HCT116 (cell line): ENCODE measurements around the gene SUFU. TPM values are rescaled to one million over a fixed set of nuclear protein-coding genes. Genes with fewer than 3 reads are reported as not detected.

ENCODE experiments used
- ATAC-seq: fragments of 200-7000 bp; cut with Tn5 transposase; 2 replicates; pipeline ENCODE4 v1.9.1; 2020; ENCODE audit warnings: mild to moderate bottlenecking, moderate library complexity
- BruUV-seq: library from RNA; stranded (reverse); fragments of 400-500 nt; replicated peaks from 2 replicates; lab custom pipeline; 2021; lab: Mats Ljungman, UMichigan
- CTCF ChIA-PET: fragments of 300-600 bp; sonication (Branson Sonifier 250); formaldehyde crosslinking; loops from one replicate; lab custom pipeline; 2021; ENCODE audit warnings: antibody characterized with exemption; lab: Charles Lee
- POLR2A ChIA-PET: fragments of 300-600, 350-600 bp; sonication (Branson Sonifier 250); formaldehyde crosslinking; loops from one replicate; lab custom pipeline; 2021; ENCODE audit warnings: antibody characterized with exemption; lab: Charles Lee
- RAD21 ChIA-PET, 2 experiments: fragments of 300-600 bp; sonication (Branson Sonifier 250); formaldehyde crosslinking; loops; one replicate each; lab custom pipeline; 2023; ENCODE audit warnings: low total read pairs in 2 of 2; ENCODE audit not compliant: uncharacterized antibody in 2 of 2, unreplicated experiment in 2 of 2, low non-redundant PET in 1 of 2; lab: Charles Lee
- DNase-seq: peaks from one replicate; pipeline ENCODE4 v3.0.0-alpha.2; 2010; ENCODE audit warnings: low read depth, low spot score
- H2AFZ ChIP-seq: fragments of 200-600 bp; shearing (Covaris generic), sonication (generic); 2 replicates; pipeline ENCODE4 v1.6.1; 2017; ENCODE audit warnings: low read depth, mixed run types, mixed read lengths, antibody characterized with exemption, low read length; ENCODE audit not compliant: poor library complexity, severe bottlenecking
- H3K27ac ChIP-seq: 2 replicates; pipeline ENCODE4 v1.5.1; 2012; ENCODE audit warnings: low read depth, low read length
- H3K27me3 ChIP-seq: fragments of 200-600 bp; sonication (generic); 2 replicates; pipeline ENCODE4 v1.6.1; 2016; ENCODE audit warnings: mixed run types, low read length, mixed read lengths; ENCODE audit not compliant: insufficient read depth
- H3K36me3 ChIP-seq, 2 experiments: fragments of 200-500 bp in 1 of 2; fragments of 200-600 bp in 1 of 2; sonication (Bioruptor generic) in 1 of 2; sonication (generic) in 1 of 2; 2 replicates each; pipeline versions ENCODE4 v1.5.1 to v1.6.1; 2014 to 2016; ENCODE audit warnings: low read length in 2 of 2, inconsistent platforms in 1 of 2, mixed read lengths in 1 of 2, mixed run types in 1 of 2; ENCODE audit not compliant: insufficient read depth in 2 of 2, control insufficient read depth in 1 of 2
- H3K4me1 ChIP-seq, 2 experiments: fragments of 200-600 bp in 1 of 2; sonication (generic) in 1 of 2; 2 replicates each; pipeline versions ENCODE4 v1.5.1 to v1.6.1; 2012 to 2017; ENCODE audit warnings: low read length in 2 of 2, inconsistent platforms in 1 of 2, mild to moderate bottlenecking in 1 of 2, mixed read lengths in 1 of 2, mixed run types in 1 of 2, moderate library complexity in 1 of 2; ENCODE audit not compliant: insufficient read depth in 2 of 2, control insufficient read depth in 1 of 2
- H3K4me2 ChIP-seq: fragments of 200-600 bp; sonication (generic); 2 replicates; pipeline ENCODE4 v1.6.1; 2017; ENCODE audit warnings: mixed run types, low read length, mixed read lengths
- H3K4me3 ChIP-seq, 2 experiments: fragments of 200-600 bp in 1 of 2; sonication (generic) in 1 of 2; replicated peaks in 1 of 2; 2 replicates each; pipeline ENCODE4 v1.5.1; 2011 to 2016; ENCODE audit warnings: low read length in 2 of 2, control low read depth in 1 of 2, low read depth in 1 of 2, mild to moderate bottlenecking in 1 of 2, mixed read lengths in 1 of 2, mixed run types in 1 of 2
- H3K79me2 ChIP-seq: fragments of 200-600 bp; sonication (generic); 2 replicates; pipeline ENCODE4 v1.6.1; 2017; ENCODE audit warnings: mild to moderate bottlenecking, mixed run types, low read length, moderate library complexity, mixed read lengths; ENCODE audit not compliant: insufficient read depth
- H3K9ac ChIP-seq: fragments of 200-600 bp; sonication (generic); 2 replicates; pipeline ENCODE4 v1.6.1; 2016; ENCODE audit warnings: low read length, mixed read lengths
- H3K9me2 ChIP-seq: fragments of 200-600 bp; sonication (generic), shearing (Covaris generic); 2 replicates; pipeline ENCODE4 v1.6.1; 2017; ENCODE audit warnings: mixed run types, mild to moderate bottlenecking, moderate library complexity; ENCODE audit not compliant: insufficient read depth
- H3K9me3 ChIP-seq, 2 experiments: fragments of 200-500 bp in 1 of 2; fragments of 200-600 bp in 1 of 2; sonication (Bioruptor generic) in 1 of 2; sonication (generic) in 1 of 2; 2 replicates each; pipeline ENCODE4 v1.6.1; 2014 to 2017; ENCODE audit warnings: low read length in 2 of 2, mixed read lengths in 2 of 2, inconsistent platforms in 1 of 2, low read depth in 1 of 2, mild to moderate bottlenecking in 1 of 2, mixed run types in 1 of 2, moderate library complexity in 1 of 2; ENCODE audit not compliant: control insufficient read depth in 1 of 2, insufficient read depth in 1 of 2
- H4K20me1 ChIP-seq: fragments of 200-600 bp; sonication (generic), shearing (Covaris generic); 2 replicates; pipeline ENCODE4 v1.6.1; 2017; ENCODE audit warnings: mixed run types, mild to moderate bottlenecking, moderate library complexity; ENCODE audit not compliant: insufficient read depth
- ELF1 ChIP-seq: IDR thresholded peaks from 2 replicates; pipeline ENCODE4 v1.6.1; 2012; ENCODE audit warnings: low read depth, borderline replicate concordance
- EZH2 ChIP-seq: fragments of 200-600 bp; sonication (generic); IDR thresholded peaks from 2 replicates; pipeline ENCODE4 v1.6.1; 2017; ENCODE audit warnings: antibody characterized with exemption, mixed run types
- REST ChIP-seq: IDR thresholded peaks from 2 replicates; pipeline ENCODE4 v1.6.1; 2012; ENCODE audit warnings: low read depth
- SIN3A ChIP-seq: IDR thresholded peaks from 2 replicates; pipeline ENCODE4 v1.6.1; 2012; ENCODE audit warnings: low read depth
- SRF ChIP-seq: IDR thresholded peaks from 2 replicates; pipeline ENCODE4 v1.6.1; 2012; ENCODE audit warnings: low read depth
- ZFX ChIP-seq: fragments of 450-650 bp; IDR thresholded peaks from 2 replicates; pipeline ENCODE4 v1.6.1; 2017
- ZNF274 ChIP-seq: fragments of 200-500 bp; sonication (Bioruptor generic); IDR thresholded peaks from 2 replicates; pipeline ENCODE4 v1.6.1; 2014; ENCODE audit warnings: mild to moderate bottlenecking, low read depth, low read length, inconsistent platforms
- intact Hi-C: fragments of 100-400 bp; cut with micrococcal nuclease; formaldehyde crosslinking; loops from 2 replicates; pipeline ENCODE4 v1.10.0; 2022
- total RNA-seq: library from RNA; stranded (reverse); gene quantifications from one replicate; pipeline ENCODE4 v1.2.1, GENCODE V29; 2021; ENCODE audit not compliant: unreplicated experiment

SUFU gene
- total RNA-seq, 1 experiment from 2014 or later, result 18.8 TPM

- no peak for DNase-seq
- CTCF ChIA-PET, result interaction anchor here (1.6 kb wide), 1 partner anchor 24 kb away, joined by 4 read pairs; no protein-coding TSS in a partner anchor
- Histone ChIP-seq H3K4me3 (no peak overlapping the region), H3K36me3 (peaks cover 9 to 30% of the 10 kb centered on the region in 2 experiments; a peak in 3 of 4 replicates), H2AFZ (no peak overlapping the region), H3K79me2 (peaks cover 48% of the 10 kb centered on the region), H4K20me1 (no peaks in the 10 kb centered on the region), H3K27ac (no peak overlapping the region), H3K4me1 (peaks cover 0 to 8% of the 10 kb centered on the region in 2 experiments; a peak in 1 of 4 replicates), H3K9me2 (no peaks in the 10 kb centered on the region), H3K27me3 (no peaks in the 10 kb centered on the region), H3K4me2 (no peak overlapping the region), H3K9me3 (no peaks in the 10 kb centered on the region), H3K9ac (no peak overlapping the region)
- POLR2A ChIA-PET, result no interaction called here
- RAD21 ChIA-PET, result no interaction called here
- BruUV-seq, result no TSS peak
- TF ChIP-seq SRF, result no peak
- TF ChIP-seq EZH2, result no peak
- no peak for TF ChIP-seq ELF1
- no peak for TF ChIP-seq REST
- no peak for TF ChIP-seq SIN3A
- no peak for TF ChIP-seq ZFX
- TF ChIP-seq ZNF274, result no peak
- intact Hi-C loops, result no loop called here
- no peak for ATAC-seq
Observed at GRCh38 chr10:102654566-102654965, 150.8 kb downstream of the SUFU start.
